Panc1 (cell line): ENCODE measurements around the gene PANK1. TPM values are rescaled to one million over a fixed set of nuclear protein-coding genes. Genes with fewer than 3 reads are reported as not detected.

Experiments
- ATAC-seq: fragments of 200-7000 bp; cut with Tn5 transposase; 2 replicates; pipeline ENCODE4 v1.9.1; 2020; ENCODE audit warnings: mild to moderate bottlenecking, moderate library complexity
- BruUV-seq: library from RNA; stranded (reverse); fragments of 400-500 nt; replicated peaks from 2 replicates; lab custom pipeline; 2021; lab: Mats Ljungman, UMichigan
- CTCF ChIA-PET: fragments of 300-600 bp; sonication (Branson Sonifier 250); formaldehyde crosslinking; loops from one replicate; lab custom pipeline; 2022; ENCODE audit warnings: antibody characterized with exemption; lab: Charles Lee
- POLR2A ChIA-PET: fragments of 300-600 bp; sonication (Branson Sonifier 250); formaldehyde crosslinking; loops from one replicate; lab custom pipeline; 2022; ENCODE audit warnings: antibody characterized with exemption; lab: Charles Lee
- DNase-seq: peaks from one replicate; pipeline ENCODE4 v3.0.0-alpha.2; 2010; ENCODE audit warnings: low read depth, low spot score
- H3K27ac ChIP-seq: 2 replicates; pipeline ENCODE4 v1.5.1; 2011; ENCODE audit warnings: mild to moderate bottlenecking, low read length, inconsistent platforms
- H3K27me3 ChIP-seq: fragments of 200-500 bp; sonication (Bioruptor generic); 2 replicates; pipeline ENCODE4 v1.6.0; 2014; ENCODE audit warnings: low read length, inconsistent platforms; ENCODE audit not compliant: control insufficient read depth, insufficient read depth
- H3K36me3 ChIP-seq: fragments of 200-500 bp; sonication (Bioruptor generic); 2 replicates; pipeline ENCODE4 v1.5.1; 2014; ENCODE audit warnings: inconsistent platforms, mild to moderate bottlenecking, low read length, moderate library complexity; ENCODE audit not compliant: control insufficient read depth, insufficient read depth
- H3K4me1 ChIP-seq: 2 replicates; pipeline ENCODE4 v1.5.1; 2011; ENCODE audit warnings: inconsistent platforms, mild to moderate bottlenecking, low read length, moderate library complexity; ENCODE audit not compliant: control insufficient read depth, insufficient read depth
- H3K4me3 ChIP-seq, 2 experiments: 2 replicates each; pipeline ENCODE4 v1.5.1; 2011 to 2012; ENCODE audit warnings: low read depth in 2 of 2, low read length in 2 of 2, mild to moderate bottlenecking in 2 of 2, inconsistent platforms in 1 of 2, moderate library complexity in 1 of 2
- H3K9me3 ChIP-seq: fragments of 200-500 bp; sonication (Bioruptor generic); 2 replicates; pipeline ENCODE4 v1.5.1; 2014; ENCODE audit warnings: low read depth, mild to moderate bottlenecking, inconsistent platforms, low read length, moderate library complexity; ENCODE audit not compliant: control insufficient read depth, insufficient read depth
- POLR2AphosphoS5 ChIP-seq: IDR thresholded peaks from 2 replicates; pipeline ENCODE4 v1.6.1; 2012; ENCODE audit warnings: mild to moderate bottlenecking, low read depth, low read length, moderate library complexity
- REST ChIP-seq, 2 experiments: IDR thresholded peaks; 2 replicates each; pipeline ENCODE4 v1.6.1; 2011 to 2012; ENCODE audit warnings: low read depth in 2 of 2, control low read depth in 1 of 2, low read length in 1 of 2, mild to moderate bottlenecking in 1 of 2, moderate library complexity in 1 of 2; ENCODE audit not compliant: insufficient read depth in 1 of 2
- SIN3A ChIP-seq: IDR thresholded peaks from 2 replicates; pipeline ENCODE4 v1.6.1; 2012; ENCODE audit warnings: low read depth, mild to moderate bottlenecking, low read length, moderate library complexity, borderline replicate concordance; ENCODE audit not compliant: insufficient read depth
- TCF7L2 ChIP-seq: IDR thresholded peaks from 2 replicates; pipeline ENCODE4 v1.6.1; 2011; ENCODE audit warnings: mild to moderate bottlenecking, low read depth, low read length, inconsistent platforms
- in situ Hi-C: cut with HindIII; loops from 2 replicates; pipeline ENCODE4 v1.10.0; 2016; ENCODE audit warnings: low sequenced_read_pairs, low pct_unique_long_range_greater_than_20kb
- intact Hi-C: fragments of 100-400 bp; cut with micrococcal nuclease; formaldehyde crosslinking; loops from one replicate; pipeline ENCODE4 v1.10.0; 2022; ENCODE audit not compliant: unreplicated experiment
- total RNA-seq: library from RNA; stranded (reverse); gene quantifications from one replicate; pipeline ENCODE4 v1.2.1, GENCODE V29; 2021; ENCODE audit not compliant: unreplicated experiment
- TF ChIP-seq, protein P1 (sequence below): fragments of 450-650 bp; IDR thresholded peaks from 2 replicates; pipeline ENCODE4 v1.5.1; 2017; ENCODE audit warnings: mild to moderate bottlenecking

The PANK1 gene
- total RNA-seq, 1 experiment from 2014 or later: 11.0 TPM

DNA sequence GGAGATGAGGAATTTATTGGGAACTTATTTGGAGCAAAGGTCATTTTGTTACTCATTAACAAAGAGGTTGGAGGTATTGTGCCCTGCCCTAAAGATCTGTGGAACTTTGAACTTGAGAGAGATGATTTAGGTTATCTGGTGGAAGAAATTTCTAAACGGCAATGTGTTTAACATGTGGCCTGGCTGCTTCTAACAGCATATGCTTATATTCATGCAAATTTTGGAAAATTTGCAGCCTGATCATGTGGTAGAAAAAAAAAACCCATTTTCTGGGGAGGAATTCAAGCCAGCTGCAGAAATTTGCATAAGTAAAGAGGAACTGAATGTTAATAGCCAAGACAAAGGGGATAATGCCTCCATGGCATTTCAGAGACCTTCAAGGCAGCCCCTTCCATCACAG, 10.7 kb upstream of the PANK1 start:
- CTCF ChIA-PET: no interaction called here
- no peak overlapping the region for H3K4me3 ChIP-seq
- no peaks in the 10 kb centered on the region for H3K36me3 ChIP-seq
- H3K27ac ChIP-seq: no peak overlapping the region
- POLR2A ChIA-PET: no interaction called here
- no peak for TF ChIP-seq SIN3A
- TF ChIP-seq, protein P1, sequence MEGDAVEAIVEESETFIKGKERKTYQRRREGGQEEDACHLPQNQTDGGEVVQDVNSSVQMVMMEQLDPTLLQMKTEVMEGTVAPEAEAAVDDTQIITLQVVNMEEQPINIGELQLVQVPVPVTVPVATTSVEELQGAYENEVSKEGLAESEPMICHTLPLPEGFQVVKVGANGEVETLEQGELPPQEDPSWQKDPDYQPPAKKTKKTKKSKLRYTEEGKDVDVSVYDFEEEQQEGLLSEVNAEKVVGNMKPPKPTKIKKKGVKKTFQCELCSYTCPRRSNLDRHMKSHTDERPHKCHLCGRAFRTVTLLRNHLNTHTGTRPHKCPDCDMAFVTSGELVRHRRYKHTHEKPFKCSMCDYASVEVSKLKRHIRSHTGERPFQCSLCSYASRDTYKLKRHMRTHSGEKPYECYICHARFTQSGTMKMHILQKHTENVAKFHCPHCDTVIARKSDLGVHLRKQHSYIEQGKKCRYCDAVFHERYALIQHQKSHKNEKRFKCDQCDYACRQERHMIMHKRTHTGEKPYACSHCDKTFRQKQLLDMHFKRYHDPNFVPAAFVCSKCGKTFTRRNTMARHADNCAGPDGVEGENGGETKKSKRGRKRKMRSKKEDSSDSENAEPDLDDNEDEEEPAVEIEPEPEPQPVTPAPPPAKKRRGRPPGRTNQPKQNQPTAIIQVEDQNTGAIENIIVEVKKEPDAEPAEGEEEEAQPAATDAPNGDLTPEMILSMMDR: no peak
- TF ChIP-seq POLR2AphosphoS5: no peak
- intact Hi-C loops: no loop called here
- in situ Hi-C loops: no loop called here
- ATAC-seq (no peak), DNase-seq (no peak)
- H3K27me3 ChIP-seq: no peaks in the 10 kb centered on the region
- no peaks in the 10 kb centered on the region for H3K4me1 ChIP-seq
- no TSS peak for BruUV-seq
- H3K9me3 ChIP-seq: no peaks in the 10 kb centered on the region

GRCh38 chr10:89653410-89653869, 8.4 kb upstream of the PANK1 start:
- in situ Hi-C loops: no loop called here
- intact Hi-C loops: no loop called here

More at GRCh38 chr10:89653410-89653869, 8.4 kb upstream of the PANK1 start:
- no peak for DNase-seq
- Histone ChIP-seq H3K9me3 (no peaks in the 10 kb centered on the region), H3K4me3 (no peak overlapping the region), H3K27ac (no peak overlapping the region), H3K4me1 (no peaks in the 10 kb centered on the region), H3K27me3 (no peaks in the 10 kb centered on the region), H3K36me3 (no peaks in the 10 kb centered on the region)
- TF ChIP-seq REST (IDR thresholded peaks at IDR 0.05; ENCODE audit: insufficient read depth in 1 of 2, low read depth in 2 of 2, low read length in 1 of 2) (no peak), POLR2AphosphoS5 (no peak), TCF7L2 (no peak), SIN3A (no peak)
- TF ChIP-seq, protein P1: no peak
- no peak for ATAC-seq
- no TSS peak for BruUV-seq
- POLR2A ChIA-PET: no interaction called here
- CTCF ChIA-PET: no interaction called here
